Measurements from ENCODE around the gene KLHL2. TPM values are rescaled to one million over a fixed set of nuclear protein-coding genes. Genes with fewer than 3 reads are reported as not detected.

KLHL2 gene
- total RNA-seq, 1 donor from 2014 or later = 8.4 TPM

GRCh38 chr4:165325732-165326512 is 118.6 kb downstream of the KLHL2 start:
- no peak for DNase-seq
- Histone ChIP-seq H3K9me3 (replicated peaks) (no peaks in the 10 kb centered on the region), H3K36me3 (no peaks in the 10 kb centered on the region), H3K27ac (replicated peaks) (no peak overlapping the region), H3K4me3 (peak overlapping the region; percentile 83), H3K27me3 (ENCODE audit: low read depth) (no peaks in the 10 kb centered on the region), H3K4me1 (peaks cover 23% of the 10 kb centered on the region)
- intact Hi-C loops (cut with micrococcal nuclease) = loop anchor here (10.0 kb wide), 1 partner anchor 121 kb away; the partner anchor contains the start of gene KLHL2
- no peak for TF ChIP-seq CTCF (IDR thresholded peaks at IDR 0.05; ENCODE audit: borderline replicate concordance)

GRCh38 chr4:165326831-165327210 is 119.5 kb downstream of the KLHL2 start:
- Histone ChIP-seq H3K27ac (replicated peaks) (peak overlapping the region; percentile 81), H3K4me1 (peaks cover 23% of the 10 kb centered on the region), H3K27me3 (ENCODE audit: low read depth) (no peaks in the 10 kb centered on the region), H3K36me3 (no peaks in the 10 kb centered on the region), H3K4me3 (peak overlapping the region; percentile 83), H3K9me3 (replicated peaks) (no peaks in the 10 kb centered on the region)
- no peak for DNase-seq
- TF ChIP-seq CTCF (IDR thresholded peaks at IDR 0.05; ENCODE audit: borderline replicate concordance) = no peak
- intact Hi-C loops (cut with micrococcal nuclease) = loop anchor here (10.0 kb wide), 1 partner anchor 122 kb away; the partner anchor contains the start of gene KLHL2

- intact Hi-C loops (cut with micrococcal nuclease) = loop anchor here (10.0 kb wide), 1 partner anchor 123 kb away; the partner anchor contains the start of gene KLHL2
- TF ChIP-seq CTCF (IDR thresholded peaks at IDR 0.05; ENCODE audit: borderline replicate concordance) = no peak
- Histone ChIP-seq H3K4me3 (peak within 1 kb of the TSS; percentile 83), H3K9me3 (replicated peaks) (no peaks in the 10 kb centered on the region), H3K36me3 (no peaks in the 10 kb centered on the region), H3K27ac (replicated peaks) (peak within 1 kb of the TSS; percentile 81), H3K4me1 (peaks cover 23% of the 10 kb centered on the region), H3K27me3 (ENCODE audit: low read depth) (no peaks in the 10 kb centered on the region)
- DNase-seq = peak; percentile 99
These were observed 120.1 kb downstream of the KLHL2 start, which contains the start of gene MSMO1 for GRCh38 chr4:165327211-165328100. Gene MSMO1, plus strand, starts transcription at chr4:165327669. Its CDS starts 5,702 bp downstream, at chr4:165333371.

- intact Hi-C loops (cut with micrococcal nuclease) = loop anchor here (10.0 kb wide), 1 partner anchor 123 kb away; the partner anchor contains the start of gene KLHL2
- DNase-seq = no peak
- no peaks in the 10 kb centered on the region for H3K27me3 ChIP-seq (ENCODE audit: low read depth)
- TF ChIP-seq CTCF (IDR thresholded peaks at IDR 0.05; ENCODE audit: borderline replicate concordance) = no peak
- peak overlapping the region; percentile 83 for H3K4me3 ChIP-seq
- H3K4me1 ChIP-seq = peaks cover 23% of the 10 kb centered on the region
- no peaks in the 10 kb centered on the region for H3K36me3 ChIP-seq
- H3K9me3 ChIP-seq (replicated peaks) = no peaks in the 10 kb centered on the region
- peak overlapping the region; percentile 67 for H3K27ac ChIP-seq (replicated peaks)
These were observed 120.7 kb downstream of the KLHL2 start for GRCh38 chr4:165328101-165328425.

- DNase-seq = no peak
- H3K27me3 ChIP-seq (ENCODE audit: low read depth) = no peaks in the 10 kb centered on the region
- H3K9me3 ChIP-seq (replicated peaks) = no peaks in the 10 kb centered on the region
- H3K4me3 ChIP-seq = peak overlapping the region; percentile 83
- intact Hi-C loops (cut with micrococcal nuclease) = loop anchor here (10.0 kb wide), 1 partner anchor 124 kb away; the partner anchor contains the start of gene KLHL2
- no peaks in the 10 kb centered on the region for H3K36me3 ChIP-seq
- no peak overlapping the region for H3K27ac ChIP-seq (replicated peaks)
- peaks cover 23% of the 10 kb centered on the region for H3K4me1 ChIP-seq
- no peak for TF ChIP-seq CTCF (IDR thresholded peaks at IDR 0.05; ENCODE audit: borderline replicate concordance)
These were observed 121.3 kb downstream of the KLHL2 start for GRCh38 chr4:165328708-165329107.

Measured in left ventricle myocardium inferior (tissue), 1 donor.